Testis (tissue), 2 donors: ENCODE measurements around the gene MTA1.

ENCODE experiments used
- CTCF ChIP-seq, 3 experiments: fragments of 450-650 bp in 2 of 3; fragments of 200-600 bp in 1 of 3; sonication (generic) in 1 of 3; IDR thresholded peaks; one replicate each; pipeline ENCODE4 v1.5.1; 2016 to 2019; ENCODE audit warnings: antibody characterized with exemption in 3 of 3, mild to moderate bottlenecking in 2 of 3, moderate library complexity in 1 of 3
- POLR2A ChIP-seq: fragments of 450-650 bp; IDR thresholded peaks from one replicate; pipeline ENCODE4 v1.6.1; 2017; ENCODE audit warnings: antibody characterized with exemption, mild to moderate bottlenecking, moderate library complexity

- no peak for TF ChIP-seq CTCF (IDR thresholded peaks at IDR 0.05)
- TF ChIP-seq POLR2A = no peak
Measured at GRCh38 chr14:105433161-105433605, 13.6 kb downstream of the MTA1 start.
